Lung (tissue), 12 donors: ENCODE measurements around the gene GPR152. TPM values are rescaled to one million over a fixed set of nuclear protein-coding genes. Genes with fewer than 3 reads are reported as not detected.
"Not testable (repeated sequence)": the region's sequence is repeated elsewhere in the genome, so short reads cannot be mapped to it uniquely, and the experiment has no call there.

Experiments
- ATAC-seq: fragments of 200-7000 bp; cut with Tn5 transposase; one replicate; pipeline ENCODE4 v1.9.1; 2020; ENCODE audit warnings: moderate number of reproducible peaks; ENCODE audit not compliant: insufficient read depth, low FRiP score
- DNase-seq, 3 donors: peaks; one replicate each; pipeline ENCODE4 v3.0.0-alpha.2; 2013 to 2017
- H3K27ac ChIP-seq, 2 donors: one replicate each; pipeline ENCODE4 v1.5.1; 2013; ENCODE audit warnings: mild to moderate bottlenecking in 2 of 2, moderate library complexity in 2 of 2, control low read depth in 1 of 2, inconsistent platforms in 1 of 2, low read depth in 1 of 2, low read length in 1 of 2
- H3K27me3 ChIP-seq, 3 donors: one replicate each; pipeline ENCODE4 v1.5.1; 2013; ENCODE audit warnings: low read length in 2 of 3; ENCODE audit not compliant: control insufficient read depth in 3 of 3, insufficient read depth in 3 of 3
- H3K36me3 ChIP-seq, 4 donors: one replicate each; pipeline ENCODE4 v1.5.1; 2013; ENCODE audit warnings: low read length in 4 of 4, mild to moderate bottlenecking in 1 of 4, moderate library complexity in 1 of 4; ENCODE audit not compliant: control insufficient read depth in 4 of 4, insufficient read depth in 4 of 4
- H3K4me1 ChIP-seq, 5 donors: one replicate each; pipeline ENCODE4 v1.5.1; 2013; ENCODE audit warnings: low read length in 5 of 5, mild to moderate bottlenecking in 2 of 5, moderate library complexity in 1 of 5; ENCODE audit not compliant: control insufficient read depth in 5 of 5, insufficient read depth in 5 of 5
- H3K4me3 ChIP-seq: one replicate; pipeline ENCODE4 v1.5.1; 2013; ENCODE audit warnings: mild to moderate bottlenecking, control low read depth, moderate library complexity
- H3K9ac ChIP-seq, 2 donors: one replicate each; pipeline ENCODE4 v1.5.1; 2013; ENCODE audit warnings: low read length in 2 of 2, control low read depth in 1 of 2; ENCODE audit not compliant: insufficient read depth in 1 of 2
- H3K9me3 ChIP-seq, 4 donors: one replicate each; pipeline ENCODE4 v1.5.1; 2013; ENCODE audit warnings: low read length in 3 of 4, mild to moderate bottlenecking in 1 of 4, moderate library complexity in 1 of 4; ENCODE audit not compliant: control insufficient read depth in 4 of 4, insufficient read depth in 3 of 4
- WGBS, 2 donors: extraction: QIAGEN DNeasy Blood & Tissue Kit; methylation state at CpG; one replicate each; pipeline ENCODE4 v1.1.7; 2013; 5-methylcytosine and 5-hydroxymethylcytosine counted together
- polyA plus RNA-seq, 2 donors: library from polyadenylated mRNA; stranded (reverse); fragments of 200-250 nt; gene quantifications; one replicate each; pipeline ENCODE4 v1.2.1, GENCODE V29; 2013
- total RNA-seq, 2 donors: library from RNA; depleted of rRNA in 1 of 2; stranded (reverse); fragments of >200 nt in 1 of 2; gene quantifications; one replicate each; pipeline ENCODE4 v1.2.1, GENCODE V29; 2014 to 2021
- TF ChIP-seq, protein P1 (sequence below): IDR thresholded peaks from 2 replicates; pipeline ENCODE4 v1.5.1; 2012; ENCODE audit warnings: mild to moderate bottlenecking; ENCODE audit errors: control extremely low read depth, extremely low read depth
- donor health status: control.
- donor health status: control.
- donor health status: Bipolar disorder and iron deficiency.
- donor health status: healthy.
- donor health status: DM: yes; HTN: yes; CAD: no.

The GPR152 gene
- total and polyA plus RNA-seq, 4 donors = 0.06 TPM; not detected in 3

DNA sequence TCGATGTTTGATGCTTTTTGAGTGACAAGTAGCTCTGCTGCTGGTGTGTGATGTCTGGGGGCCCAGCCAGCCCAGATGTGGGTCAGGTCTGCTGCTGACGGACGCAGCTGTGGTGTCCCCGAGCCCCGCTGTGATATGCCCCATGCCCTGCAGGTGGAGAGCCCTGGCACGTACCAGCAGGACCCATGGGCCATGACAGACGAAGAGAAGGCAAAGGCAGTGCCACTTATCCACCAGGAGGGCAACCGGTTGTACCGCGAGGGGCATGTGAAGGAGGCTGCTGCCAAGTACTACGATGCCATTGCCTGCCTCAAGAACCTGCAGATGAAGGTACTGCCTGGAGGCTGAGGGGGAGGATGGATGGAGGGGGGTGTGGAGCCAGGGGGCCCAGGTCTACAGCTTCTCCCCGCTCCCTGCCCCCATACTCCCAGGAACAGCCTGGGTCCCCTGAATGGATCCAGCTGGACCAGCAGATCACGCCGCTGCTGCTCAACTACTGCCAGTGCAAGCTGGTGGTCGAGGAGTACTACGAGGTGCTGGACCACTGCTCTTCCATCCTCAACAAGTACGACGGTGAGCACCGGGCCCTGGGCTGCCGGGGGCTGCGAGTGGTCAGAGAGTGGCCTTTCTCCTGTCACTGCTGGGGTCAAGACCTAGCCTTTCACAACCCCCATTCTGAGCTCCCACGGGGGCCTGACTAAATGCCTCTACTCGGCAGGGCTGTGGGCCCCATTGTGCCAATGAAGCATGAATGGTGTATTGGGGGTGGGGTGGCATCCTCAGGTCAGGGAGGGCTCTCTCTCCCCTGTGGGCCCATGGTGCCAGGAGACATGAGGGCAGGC lies 37.6 kb upstream of the GPR152 start:
- WGBS, 2 donors = 91 to 97% methylated on average over 19 to 23 of the region's 23 CpGs
- no peaks in the 10 kb centered on the region for H3K4me1 ChIP-seq
- DNase-seq (no peak), ATAC-seq (no peak)
- TF ChIP-seq, protein P1, sequence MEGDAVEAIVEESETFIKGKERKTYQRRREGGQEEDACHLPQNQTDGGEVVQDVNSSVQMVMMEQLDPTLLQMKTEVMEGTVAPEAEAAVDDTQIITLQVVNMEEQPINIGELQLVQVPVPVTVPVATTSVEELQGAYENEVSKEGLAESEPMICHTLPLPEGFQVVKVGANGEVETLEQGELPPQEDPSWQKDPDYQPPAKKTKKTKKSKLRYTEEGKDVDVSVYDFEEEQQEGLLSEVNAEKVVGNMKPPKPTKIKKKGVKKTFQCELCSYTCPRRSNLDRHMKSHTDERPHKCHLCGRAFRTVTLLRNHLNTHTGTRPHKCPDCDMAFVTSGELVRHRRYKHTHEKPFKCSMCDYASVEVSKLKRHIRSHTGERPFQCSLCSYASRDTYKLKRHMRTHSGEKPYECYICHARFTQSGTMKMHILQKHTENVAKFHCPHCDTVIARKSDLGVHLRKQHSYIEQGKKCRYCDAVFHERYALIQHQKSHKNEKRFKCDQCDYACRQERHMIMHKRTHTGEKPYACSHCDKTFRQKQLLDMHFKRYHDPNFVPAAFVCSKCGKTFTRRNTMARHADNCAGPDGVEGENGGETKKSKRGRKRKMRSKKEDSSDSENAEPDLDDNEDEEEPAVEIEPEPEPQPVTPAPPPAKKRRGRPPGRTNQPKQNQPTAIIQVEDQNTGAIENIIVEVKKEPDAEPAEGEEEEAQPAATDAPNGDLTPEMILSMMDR = no peak
- no peak overlapping the region for H3K27ac ChIP-seq
- H3K9ac ChIP-seq = no peak overlapping the region
- H3K4me3 ChIP-seq = no peak overlapping the region
- peaks cover 10 to 62% (median 20%) of the 10 kb centered on the region in 4 donors for H3K36me3 ChIP-seq
- H3K9me3 ChIP-seq = no peaks in the 10 kb centered on the region
- H3K27me3 ChIP-seq = no peaks in the 10 kb centered on the region

DNA sequence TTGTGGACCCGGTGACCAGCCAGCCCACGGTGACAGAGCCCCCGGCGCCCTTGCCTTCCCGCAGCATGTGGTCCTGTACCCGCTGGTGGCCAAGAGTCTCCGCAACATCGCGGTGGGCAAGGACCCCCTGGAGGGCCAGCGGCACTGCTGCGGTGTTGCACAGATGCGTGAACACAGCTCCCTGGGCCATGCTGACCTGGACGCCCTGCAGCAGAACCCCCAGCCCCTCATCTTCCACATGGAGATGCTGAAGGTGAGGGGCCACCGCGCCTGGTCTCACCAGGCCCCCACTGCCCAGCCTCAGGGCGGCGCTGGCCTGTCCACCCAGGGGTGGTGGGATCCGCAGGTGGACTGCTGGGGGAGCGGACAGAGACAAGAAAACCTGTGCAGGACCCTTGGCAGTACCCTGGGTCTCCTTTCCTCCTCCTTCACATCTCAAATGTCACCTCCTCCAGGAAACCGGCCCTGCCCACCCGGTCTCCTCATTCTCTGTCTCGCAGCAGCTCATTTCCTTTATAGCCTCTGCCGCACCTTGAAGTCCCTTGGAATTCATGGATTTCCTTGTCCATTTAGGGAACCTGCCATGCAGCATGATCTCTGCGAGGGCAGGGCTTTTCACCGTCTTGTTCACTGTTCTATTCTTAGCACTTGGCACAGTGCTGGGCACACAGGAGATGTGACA lies 36.8 kb upstream of the GPR152 start:
- H3K9me3 ChIP-seq = no peaks in the 10 kb centered on the region
- TF ChIP-seq, protein P1 = no peak
- H3K27ac ChIP-seq = no peak overlapping the region
- ATAC-seq = no peak
- no peak for DNase-seq
- 88 to 90% methylated on average over 25 of the region's 25 CpGs for WGBS, 2 donors
- H3K27me3 ChIP-seq = no peaks in the 10 kb centered on the region
- peaks cover 0 to 2% (median 0%) of the 10 kb centered on the region in 5 donors for H3K4me1 ChIP-seq
- no peak overlapping the region for H3K9ac ChIP-seq
- no peak overlapping the region for H3K4me3 ChIP-seq
- H3K36me3 ChIP-seq = peaks cover 16 to 59% (median 19%) of the 10 kb centered on the region in 4 donors

DNA sequence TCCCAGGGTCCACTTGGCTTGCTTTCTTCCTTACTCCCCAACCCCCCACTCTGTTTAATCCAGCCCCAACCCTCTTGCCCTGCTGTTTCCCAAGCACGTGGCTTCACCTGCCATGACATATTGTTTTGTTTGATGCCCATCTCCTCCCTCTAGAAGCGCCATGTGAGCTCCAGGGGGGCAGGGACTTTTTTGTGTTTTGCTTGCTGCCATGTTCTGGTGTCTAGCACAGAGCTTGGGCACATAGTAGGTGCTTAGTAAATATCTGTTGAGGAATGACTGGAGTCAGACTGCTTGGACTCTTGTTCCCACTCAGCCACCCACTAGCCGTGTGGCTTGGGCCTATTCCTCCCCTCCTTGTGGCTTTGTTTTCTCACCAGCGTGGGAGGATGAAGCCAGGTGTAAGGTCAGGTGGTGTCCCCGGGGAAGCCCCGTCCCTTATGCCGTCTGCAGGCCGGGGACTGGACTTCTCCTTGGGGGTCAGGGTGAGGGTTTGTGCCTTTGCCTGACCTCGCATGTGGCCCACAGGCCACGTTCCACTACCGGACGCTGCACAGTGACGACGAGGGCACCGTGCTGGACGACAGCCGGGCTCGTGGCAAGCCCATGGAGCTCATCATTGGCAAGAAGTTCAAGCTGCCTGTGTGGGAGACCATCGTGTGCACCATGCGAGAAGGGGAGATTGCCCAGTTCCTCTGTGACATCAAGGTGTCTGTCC lies 34.1 kb upstream of the GPR152 start:
- DNase-seq (no peak), ATAC-seq (no peak)
- TF ChIP-seq, protein P1 = no peak
- peaks cover 12 to 38% (median 15%) of the 10 kb centered on the region in 4 donors for H3K36me3 ChIP-seq
- H3K27ac ChIP-seq = no peak overlapping the region
- no peaks in the 10 kb centered on the region for H3K27me3 ChIP-seq
- H3K9ac ChIP-seq = no peak overlapping the region
- H3K9me3 ChIP-seq = no peaks in the 10 kb centered on the region
- no peak overlapping the region for H3K4me3 ChIP-seq
- 86 to 87% methylated on average over 20 of the region's 20 CpGs for WGBS, 2 donors
- H3K4me1 ChIP-seq = peaks cover 0 to 12% (median 7%) of the 10 kb centered on the region in 5 donors

DNA sequence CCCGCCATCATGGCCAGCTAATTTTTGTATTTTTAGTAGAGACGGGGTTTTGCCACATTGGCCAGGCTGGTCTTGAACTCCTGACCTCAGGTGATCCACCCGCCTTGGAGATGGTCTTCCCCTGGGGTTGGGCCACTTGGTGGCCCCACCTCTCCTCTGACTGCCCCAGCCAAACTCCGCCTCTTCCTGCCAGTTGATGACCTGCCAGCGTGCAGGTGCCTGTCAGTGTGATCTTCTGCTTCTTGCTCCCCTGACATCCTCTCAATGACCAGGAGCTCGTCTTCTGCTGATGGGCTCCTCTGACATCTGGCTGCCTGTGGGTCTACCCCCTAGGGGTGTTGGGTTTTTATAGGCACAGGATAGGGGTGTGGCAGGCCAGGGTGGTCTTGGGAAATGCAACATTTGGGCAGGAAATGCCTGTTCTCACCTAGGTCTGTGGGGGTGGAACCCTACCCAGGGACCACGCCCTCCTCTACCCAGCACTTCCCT lies 33.4 kb upstream of the GPR152 start:
- not testable (repeated sequence) for ATAC-seq, H3K9me3 ChIP-seq, H3K27ac ChIP-seq, DNase-seq, H3K9ac ChIP-seq, H3K4me3 ChIP-seq, H3K27me3 ChIP-seq
- peaks cover 0 to 12% (median 7%) of the 10 kb centered on the region in 5 donors for H3K4me1 ChIP-seq
- H3K36me3 ChIP-seq = peaks cover 9 to 32% (median 15%) of the 10 kb centered on the region in 4 donors
- 74 to 80% methylated on average over 7 of the region's 7 CpGs for WGBS, 2 donors
